ENCODE results near the gene MTERF2.
"Not testable (repeated sequence)": the region's sequence is repeated elsewhere in the genome, so short reads cannot be mapped to it uniquely, and the experiment has no call there.

- not testable (repeated sequence) for TF ChIP-seq CTCF, POLR2A (IDR thresholded peaks at IDR 0.05)
Observed at GRCh38 chr12:107002665-107003064, 15.7 kb upstream of the MTERF2 start.
